K562 (cell line): ENCODE measurements around the gene ACTR3C. TPM values are rescaled to one million over a fixed set of nuclear protein-coding genes. Genes with fewer than 3 reads are reported as not detected.
"Not testable (repeated sequence)": the region's sequence is repeated elsewhere in the genome, so short reads cannot be mapped to it uniquely, and the experiment has no call there.

Experiments
- ATAC-seq: fragments of 200-7000 bp; cut with Tn5 transposase; 3 replicates; pipeline ENCODE4 v1.9.1; 2020; ENCODE audit warnings: moderate library complexity
- BruUV-seq: library from RNA; stranded (reverse); fragments of 400-500 nt; replicated peaks from 2 replicates; lab custom pipeline; 2021; lab: Mats Ljungman, UMichigan
- CTCF ChIA-PET: fragments of 300-600 bp; formaldehyde crosslinking; extraction: SDS; loops from one replicate; lab custom pipeline; 2021; ENCODE audit warnings: low intra/inter-chr PET ratio; lab: Yijun Ruan, JAX
- POLR2A ChIA-PET: fragments of 300-600, 350-650 bp; sonication (Branson Sonifier 250); formaldehyde crosslinking; extraction: SDS; loops from one replicate; lab custom pipeline; 2021; ENCODE audit warnings: antibody characterized with exemption, inconsistent platforms; lab: Yijun Ruan, JAX
- DNase-seq, 4 experiments: peaks; one replicate each; pipeline versions ENCODE4 v3.0.0 to v3.0.0-alpha.2; 2011 to 2018; ENCODE audit warnings: low spot score in 3 of 4, mixed read lengths in 3 of 4; ENCODE audit errors: extremely low read depth in 1 of 4
- FAIRE-seq: peaks from 2 replicates; lab custom pipeline; 2011; peaks lifted over from hg19 to GRCh38; lab: Jason Lieb, UNC
- H2AFZ ChIP-seq: 2 replicates; pipeline ENCODE4 v1.6.0; 2011; ENCODE audit warnings: low read depth, low read length, control low read depth, inconsistent platforms
- H3K27ac ChIP-seq: fragments of 200-600 bp; 3 replicates; pipeline ENCODE4 v1.8.0; 2011; ENCODE audit warnings: low read depth, mild to moderate bottlenecking, control low read depth, inconsistent platforms, low read length, moderate library complexity, mixed read lengths; ENCODE audit errors: extremely low read depth
- H3K27me3 ChIP-seq, 2 experiments: fragments of 300-600 bp in 1 of 2; 2 replicates in 1 of 2; 3 replicates in 1 of 2; pipeline versions ENCODE4 v1.6.0 to v1.8.0; 2011; ENCODE audit warnings: inconsistent platforms in 2 of 2, low read length in 2 of 2, mild to moderate bottlenecking in 1 of 2, mixed read lengths in 1 of 2, moderate library complexity in 1 of 2; ENCODE audit not compliant: control insufficient read depth in 2 of 2, insufficient read depth in 2 of 2
- H3K36me3 ChIP-seq: fragments of 300-600 bp; 3 replicates; pipeline ENCODE4 v1.8.0; 2011; ENCODE audit warnings: mild to moderate bottlenecking, low read length, inconsistent platforms; ENCODE audit not compliant: control insufficient read depth, insufficient read depth
- H3K4me1 ChIP-seq, 2 experiments: fragments of 200-600 bp in 1 of 2; replicated peaks in 1 of 2; 2 replicates in 1 of 2; 3 replicates in 1 of 2; pipeline versions ENCODE4 v1.5.1 to v1.8.0; 2011; ENCODE audit warnings: inconsistent platforms in 2 of 2, low read length in 2 of 2, mild to moderate bottlenecking in 1 of 2, mixed read lengths in 1 of 2, moderate library complexity in 1 of 2; ENCODE audit not compliant: control insufficient read depth in 2 of 2, insufficient read depth in 2 of 2
- H3K4me2 ChIP-seq: 2 replicates; pipeline ENCODE4 v1.6.1; 2011; ENCODE audit warnings: low read length, control low read depth, inconsistent platforms, mixed read lengths; ENCODE audit not compliant: insufficient read depth
- H3K4me3 ChIP-seq: fragments of 200-600 bp; sonication (generic), shearing (Covaris generic); 2 replicates; pipeline ENCODE4 v1.5.1; 2016; ENCODE audit warnings: control low read depth, inconsistent platforms
- H3K79me2 ChIP-seq: fragments of 200-600 bp; 3 replicates; pipeline ENCODE4 v1.8.0; 2011; ENCODE audit warnings: low read length, inconsistent platforms; ENCODE audit not compliant: control insufficient read depth, insufficient read depth
- H3K9ac ChIP-seq, 2 experiments: 2 replicates each; pipeline versions ENCODE4 v1.6.0 to v1.6.1; 2011; ENCODE audit warnings: low read depth in 2 of 2, low read length in 2 of 2, control low read depth in 1 of 2, inconsistent platforms in 1 of 2, mild to moderate bottlenecking in 1 of 2, mixed read lengths in 1 of 2; ENCODE audit not compliant: insufficient read depth in 1 of 2
- H3K9me1 ChIP-seq: one replicate; pipeline ENCODE4 v1.6.0; 2011; ENCODE audit warnings: inconsistent platforms, mild to moderate bottlenecking, low read length, moderate library complexity; ENCODE audit not compliant: control insufficient read depth, insufficient read depth
- H3K9me3 ChIP-seq: replicated peaks from 2 replicates; pipeline ENCODE4 v1.5.1; 2011; ENCODE audit warnings: low read depth, low read length, inconsistent platforms; ENCODE audit not compliant: control insufficient read depth, insufficient read depth
- H4K20me1 ChIP-seq: replicated peaks from 2 replicates; pipeline ENCODE4 v1.6.1; 2011; ENCODE audit warnings: low read length, inconsistent platforms, mixed read lengths; ENCODE audit not compliant: control insufficient read depth, insufficient read depth
- POLR2G ChIP-seq: fragments of 200-400 bp; formaldehyde crosslinking; IDR thresholded peaks from 2 replicates; pipeline ENCODE4 v1.6.1; 2017; ENCODE audit warnings: low read depth, mild to moderate bottlenecking, antibody characterized with exemption, low read length, moderate library complexity
- whole genome bisulfite sequencing: fragments of 100-300 bp; shearing (Covaris generic); methylation state at CpG from one replicate; pipeline ENCODE4 v1.1.6; 2016; ENCODE audit warnings: low coverage, mixed read lengths; ENCODE audit not compliant: insufficient coverage; ENCODE audit errors: missing lambda C conversion rate; 5-methylcytosine and 5-hydroxymethylcytosine counted together
- in situ Hi-C: fragments of 300-500 bp; cut with MboI; formaldehyde crosslinking; loops from 4 replicates; pipeline ENCODE4 v1.15.0; 2018; ENCODE audit warnings: inconsistent platforms, mixed read lengths
- intact Hi-C: fragments of 100-400 bp; cut with micrococcal nuclease; formaldehyde crosslinking; loops from 2 replicates; pipeline ENCODE4 v1.14.2; 2022
- polyA plus RNA-seq, 8 experiments: library from polyadenylated mRNA; depleted of rRNA in 4 of 8; stranded (reverse) in 5 of 8; unstranded in 3 of 8; fragments of >200 nt; fragmentation: Nextera tagmentation in 2 of 8; fragmentation: Illumina TruSeq in 1 of 8; extraction: Ambion mirVana in 2 of 8; extraction: Trizol in 1 of 8; gene quantifications; 2 replicates each; pipeline versions ENCODE4 v1.2.1 to v1.2.3, GENCODE V29; 2011 to 2014; ENCODE audit warnings: inconsistent platforms in 1 of 8, missing spikeins in 1 of 8
- total RNA-seq, 7 experiments: library from RNA; depleted of rRNA in 6 of 7; stranded (reverse); fragments of >200 nt in 6 of 7; fragmentation: Illumina TruSeq in 2 of 7; extraction: Trizol in 2 of 7; gene quantifications; 2 replicates each; pipeline versions ENCODE4 v1.2.1 to v1.2.3, GENCODE V29; 2011 to 2021; ENCODE audit warnings: low replicate concordance in 1 of 7

ACTR3C gene
- total and polyA plus RNA-seq, 9 of the 15 experiments (the other 6 are each of a cell fraction or from before 2014, with no cell fraction given): 9.0 to 35.4 (median 13.3) TPM

- H3K4me1 ChIP-seq, H3K27ac ChIP-seq, H3K36me3 ChIP-seq, DNase-seq, H3K4me2 ChIP-seq, H3K4me3 ChIP-seq, H3K27me3 ChIP-seq, H2AFZ ChIP-seq, H3K9ac ChIP-seq, FAIRE-seq, ATAC-seq, BruUV-seq, in situ Hi-C loops, POLR2A ChIA-PET, H3K9me1 ChIP-seq, H4K20me1 ChIP-seq, H3K9me3 ChIP-seq, intact Hi-C loops, H3K79me2 ChIP-seq, CTCF ChIA-PET: not testable (repeated sequence)
- 33% methylated on average over 27 of the region's 38 CpGs for WGBS
Observed at GRCh38 chr7:150220673-150221181, 102.6 kb downstream of the ACTR3C start.

- WGBS: 12% methylated on average over 20 of the region's 50 CpGs
Observed at GRCh38 chr7:150219941-150220658, 103.2 kb downstream of the ACTR3C start.

DNA sequence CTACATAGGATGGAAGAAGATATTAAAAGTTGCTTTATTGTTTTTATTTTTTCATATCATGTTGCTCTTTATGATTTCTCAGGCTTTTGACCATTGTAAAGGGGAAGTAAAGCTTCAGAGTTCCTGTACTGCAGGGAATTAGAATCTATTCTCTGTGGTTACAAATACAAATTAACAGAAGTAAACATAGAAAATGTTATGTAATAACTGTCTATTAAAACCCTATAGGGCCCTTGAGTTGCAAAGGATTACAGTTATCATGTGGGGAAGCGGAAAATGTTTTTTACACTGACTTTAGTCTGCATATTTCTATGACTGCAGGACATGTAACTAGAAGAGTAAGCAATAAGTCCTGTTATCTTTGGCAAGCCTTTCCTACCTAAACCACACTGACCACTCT, 116.5 kb downstream of the ACTR3C start:
- 0% methylated on average over 1 of the region's 1 CpG for WGBS
- ATAC-seq, H3K27me3 ChIP-seq, H4K20me1 ChIP-seq, H3K9me1 ChIP-seq, H3K9ac ChIP-seq, FAIRE-seq, in situ Hi-C loops, CTCF ChIA-PET, H3K9me3 ChIP-seq, H3K27ac ChIP-seq, intact Hi-C loops, H3K36me3 ChIP-seq, BruUV-seq, DNase-seq, H3K4me2 ChIP-seq, H3K4me1 ChIP-seq, H3K4me3 ChIP-seq, H3K79me2 ChIP-seq, POLR2A ChIA-PET, H2AFZ ChIP-seq: not testable (repeated sequence)

More at GRCh38 chr7:150219941-150220658, 103.2 kb downstream of the ACTR3C start:
- H3K27ac ChIP-seq, BruUV-seq, POLR2A ChIA-PET, H3K4me3 ChIP-seq, H3K79me2 ChIP-seq, FAIRE-seq, ATAC-seq, H3K4me1 ChIP-seq, DNase-seq, in situ Hi-C loops, H3K36me3 ChIP-seq, intact Hi-C loops, H3K9me3 ChIP-seq, H4K20me1 ChIP-seq, H3K27me3 ChIP-seq, H3K4me2 ChIP-seq, H3K9ac ChIP-seq, CTCF ChIA-PET, H2AFZ ChIP-seq, H3K9me1 ChIP-seq: not testable (repeated sequence)
- TF ChIP-seq POLR2G: 0 out of 2 replicates have a peak, but pooled peaks have one; percentile 22
